A673 (cell line): ENCODE results near the gene DGAT2. TPM values are rescaled to one million over a fixed set of nuclear protein-coding genes. Genes with fewer than 3 reads are reported as not detected.

Source experiments
- BruUV-seq: library from RNA; stranded (reverse); fragments of 400-500 nt; replicated peaks from 2 replicates; lab custom pipeline; 2021; lab: Mats Ljungman, UMichigan
- CTCF ChIA-PET: fragments of 300-600 bp; sonication (Branson Sonifier 250); formaldehyde crosslinking; loops from one replicate; lab custom pipeline; 2022; ENCODE audit warnings: antibody characterized with exemption; lab: Charles Lee
- POLR2A ChIA-PET: fragments of 300-600 bp; sonication (Branson Sonifier 250); formaldehyde crosslinking; loops from one replicate; lab custom pipeline; 2022; ENCODE audit warnings: antibody characterized with exemption; ENCODE audit not compliant: low non-redundant PET; lab: Charles Lee
- DNase-seq: peaks from one replicate; pipeline ENCODE4 v3.0.0-alpha.2; 2015; ENCODE audit warnings: low spot score
- H3K27ac ChIP-seq: fragments of 200-600 bp; sonication (generic); 2 replicates; pipeline ENCODE4 v1.5.1; 2016; ENCODE audit warnings: mixed run types, low read depth, mild to moderate bottlenecking, mixed read lengths, antibody characterized with exemption, low read length; ENCODE audit not compliant: poor library complexity, severe bottlenecking
- H3K27me3 ChIP-seq: fragments of 200-600 bp; sonication (generic); replicated peaks from 2 replicates; pipeline ENCODE4 v1.6.1; 2017; ENCODE audit warnings: mixed run types, low read depth, mild to moderate bottlenecking, mixed read lengths, antibody characterized with exemption, low read length; ENCODE audit not compliant: insufficient read depth, poor library complexity
- H3K36me3 ChIP-seq: fragments of 200-600 bp; sonication (generic); 2 replicates; pipeline ENCODE4 v1.6.1; 2016; ENCODE audit warnings: mixed run types, mild to moderate bottlenecking, mixed read lengths, antibody characterized with exemption, low read length; ENCODE audit not compliant: insufficient read depth, poor library complexity, severe bottlenecking
- H3K4me1 ChIP-seq: fragments of 200-600 bp; sonication (generic); 2 replicates; pipeline ENCODE4 v1.6.1; 2017; ENCODE audit warnings: mixed run types, mild to moderate bottlenecking, mixed read lengths, antibody characterized with exemption, low read length; ENCODE audit not compliant: insufficient read depth, poor library complexity, severe bottlenecking
- H3K4me3 ChIP-seq: fragments of 200-600 bp; sonication (generic); 2 replicates; pipeline ENCODE4 v1.5.1; 2016; ENCODE audit warnings: low read depth, mixed run types, mild to moderate bottlenecking, mixed read lengths, low read length; ENCODE audit not compliant: poor library complexity, severe bottlenecking
- H3K9me3 ChIP-seq: fragments of 200-600 bp; sonication (generic); 2 replicates; pipeline ENCODE4 v1.6.1; 2016; ENCODE audit warnings: mixed run types, low read depth, mild to moderate bottlenecking, mixed read lengths, antibody characterized with exemption, low read length; ENCODE audit not compliant: poor library complexity, severe bottlenecking
- CTCF ChIP-seq: fragments of 300-800, 200-600 bp; sonication (generic); conservative IDR thresholded peaks from 2 replicates; pipeline ENCODE4 v1.5.1; 2017; ENCODE audit warnings: low read depth, mild to moderate bottlenecking, antibody characterized with exemption, low read length, moderate library complexity, mixed read lengths
- EZH2 ChIP-seq: fragments of 200-600 bp; sonication (generic); IDR thresholded peaks from 2 replicates; pipeline ENCODE4 v1.6.1; 2017; ENCODE audit warnings: borderline replicate concordance, low read depth, mild to moderate bottlenecking, mixed read lengths, antibody characterized with exemption, low read length; ENCODE audit not compliant: poor library complexity, severe bottlenecking
- intact Hi-C: fragments of 100-400 bp; cut with micrococcal nuclease; formaldehyde crosslinking; loops from one replicate; pipeline ENCODE4 v1.10.0; 2022; ENCODE audit not compliant: unreplicated experiment
- total RNA-seq: library from RNA; stranded (reverse); gene quantifications from 2 replicates; pipeline ENCODE4 v1.2.3, GENCODE V29; 2021

DGAT2 gene
- total RNA-seq, 1 experiment from 2014 or later: 3.7 TPM

DNA sequence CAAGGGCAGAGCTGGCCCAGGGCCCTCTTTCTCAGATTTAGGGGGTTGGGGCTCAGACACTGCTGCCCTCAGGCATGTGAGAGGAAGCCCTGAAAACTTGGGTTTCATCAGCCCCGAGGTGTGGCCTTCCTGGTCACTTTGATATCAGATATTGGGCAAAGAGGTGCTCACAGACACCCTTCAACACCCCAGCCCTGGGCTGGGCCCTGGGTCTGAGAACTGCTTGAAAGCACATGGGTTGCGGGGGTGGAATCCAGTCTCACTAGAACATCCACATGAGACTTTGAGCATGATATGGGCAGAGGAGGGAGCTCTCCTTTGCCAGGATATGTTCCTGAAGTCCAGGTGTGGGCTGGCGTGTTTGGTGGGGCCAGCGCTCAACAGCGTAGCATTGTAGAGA is 10.4 kb downstream of the DGAT2 start:
- Histone ChIP-seq H3K27me3 (no peaks in the 10 kb centered on the region), H3K36me3 (no peaks in the 10 kb centered on the region), H3K27ac (no peak overlapping the region), H3K4me1 (no peaks in the 10 kb centered on the region), H3K4me3 (no peak overlapping the region), H3K9me3 (no peaks in the 10 kb centered on the region)
- POLR2A ChIA-PET: interaction anchor here (0.7 kb wide), 1 partner anchor 20 kb away, joined by 13 read pairs; no protein-coding TSS in a partner anchor
- BruUV-seq: no TSS peak
- no peak for DNase-seq
- CTCF ChIA-PET: no interaction called here
- intact Hi-C loops: no loop called here
- TF ChIP-seq EZH2 (no peak), CTCF (no peak)

DNA sequence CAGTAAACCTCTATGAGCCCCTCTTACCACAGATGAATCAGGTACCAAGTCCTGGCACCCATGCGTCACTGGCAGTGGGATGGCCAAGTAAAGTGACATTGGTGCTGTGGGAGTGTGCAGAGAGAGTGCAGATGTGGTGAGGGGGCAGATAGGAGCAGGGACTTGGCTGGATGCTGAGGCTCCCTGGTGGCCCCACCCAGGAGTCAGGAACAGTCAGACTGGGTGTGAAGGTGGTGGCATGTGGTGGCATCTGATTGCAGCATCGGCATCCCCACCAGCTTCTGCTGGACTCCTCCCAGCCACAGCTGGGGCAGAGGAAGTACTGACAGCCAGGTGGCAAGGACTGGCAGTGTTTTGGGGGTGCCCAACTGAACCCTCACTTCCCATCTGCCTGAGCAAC is 11.4 kb downstream of the DGAT2 start:
- Histone ChIP-seq H3K4me1 (no peaks in the 10 kb centered on the region), H3K36me3 (no peaks in the 10 kb centered on the region), H3K4me3 (no peak overlapping the region), H3K9me3 (no peaks in the 10 kb centered on the region), H3K27me3 (no peaks in the 10 kb centered on the region), H3K27ac (no peak overlapping the region)
- ChIA-PET CTCF (no interaction called here), POLR2A (no interaction called here)
- intact Hi-C loops: no loop called here
- no TSS peak for BruUV-seq
- no peak for DNase-seq
- TF ChIP-seq CTCF (no peak), EZH2 (no peak)

- no peak for DNase-seq
- TF ChIP-seq EZH2: no peak
- no peak for TF ChIP-seq CTCF
- no peak overlapping the region for H3K4me3 ChIP-seq
- no peaks in the 10 kb centered on the region for H3K9me3 ChIP-seq
- no peaks in the 10 kb centered on the region for H3K27me3 ChIP-seq
- intact Hi-C loops: no loop called here
- no peaks in the 10 kb centered on the region for H3K4me1 ChIP-seq
- H3K27ac ChIP-seq: no peak overlapping the region
- BruUV-seq: no TSS peak
- no peaks in the 10 kb centered on the region for H3K36me3 ChIP-seq
- CTCF ChIA-PET: no interaction called here
- POLR2A ChIA-PET: no interaction called here
These were observed 12.3 kb downstream of the DGAT2 start for GRCh38 chr11:75780888-75781287.
